Endometrial microvascular endothelial cells (primary cell): ENCODE data around the gene ZCCHC7. TPM values are rescaled to one million over a fixed set of nuclear protein-coding genes. Genes with fewer than 3 reads are reported as not detected.

Source experiments
- in situ Hi-C: cut with HindIII; loops from 2 replicates; pipeline ENCODE4 v1.10.0; 2017; ENCODE audit warnings: low sequenced_read_pairs, low pct_unique_long_range_greater_than_20kb; ENCODE audit errors: inconsistent ontology term
- total RNA-seq: library from RNA; depleted of rRNA; stranded (reverse); fragments of >200 nt; gene quantifications from one replicate; pipeline ENCODE4 v1.2.3, GENCODE V29; 2015; ENCODE audit errors: inconsistent ontology term

Gene ZCCHC7
- total RNA-seq, 1 donor from 2014 or later: 8.3 TPM

DNA sequence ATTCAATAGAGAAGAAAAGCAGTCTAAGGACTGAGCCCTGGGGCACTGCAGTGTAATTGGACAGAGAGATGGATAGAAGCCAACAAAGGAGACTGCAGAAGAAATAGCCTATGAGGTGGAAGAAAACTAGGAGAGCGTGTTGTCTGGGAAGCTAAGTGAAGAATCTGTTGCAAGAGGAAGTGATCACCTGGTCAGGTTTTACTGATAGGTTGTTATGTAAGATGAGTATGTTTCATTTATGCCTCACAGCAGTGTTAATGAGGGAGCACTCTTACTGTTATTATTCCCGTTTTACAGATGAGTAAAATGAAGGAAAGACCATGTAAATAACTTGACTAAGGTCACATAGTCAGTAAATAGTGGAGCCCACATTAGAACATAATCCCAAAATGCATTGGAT, 222.1 kb downstream of the ZCCHC7 start:
- in situ Hi-C loops: no loop called here

DNA sequence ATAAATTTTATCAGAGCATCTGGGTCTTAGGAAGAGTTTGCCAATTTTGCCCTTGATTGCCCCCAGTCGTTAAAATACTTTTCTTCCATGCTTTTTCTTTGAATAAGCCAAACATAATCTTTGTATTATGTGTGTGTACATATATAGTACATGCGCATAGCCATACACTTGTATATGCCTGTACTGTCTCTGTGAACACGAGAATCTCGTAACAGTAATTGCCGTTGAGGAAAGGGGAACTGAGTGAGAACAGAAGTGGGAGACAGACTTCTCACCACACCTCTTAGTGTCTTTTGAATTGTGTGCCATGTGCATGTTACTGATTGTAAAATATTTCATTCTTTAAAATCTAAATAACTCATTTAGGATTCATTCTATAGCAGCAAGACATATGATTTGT, 222.5 kb downstream of the ZCCHC7 start:
- in situ Hi-C loops: no loop called here

DNA sequence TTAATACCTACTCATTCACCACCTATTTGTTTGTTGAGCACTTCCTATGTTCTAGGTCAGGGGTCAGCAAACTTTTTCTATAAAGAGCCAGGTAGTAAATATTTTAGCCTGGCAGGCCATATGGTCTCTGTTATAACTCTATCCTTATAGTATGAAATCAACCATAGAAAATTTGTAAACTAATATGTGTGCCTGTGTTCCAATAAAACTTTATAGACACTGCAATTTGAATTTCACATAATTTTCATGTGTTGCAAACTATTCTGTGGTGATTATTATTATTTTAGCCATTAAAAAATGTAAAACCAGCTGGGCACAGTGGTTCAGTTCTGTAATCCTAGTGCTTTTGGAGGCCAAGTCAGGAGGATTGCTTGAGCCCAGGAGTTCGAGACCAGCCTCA, 223.3 kb downstream of the ZCCHC7 start:
- in situ Hi-C loops: no loop called here

DNA sequence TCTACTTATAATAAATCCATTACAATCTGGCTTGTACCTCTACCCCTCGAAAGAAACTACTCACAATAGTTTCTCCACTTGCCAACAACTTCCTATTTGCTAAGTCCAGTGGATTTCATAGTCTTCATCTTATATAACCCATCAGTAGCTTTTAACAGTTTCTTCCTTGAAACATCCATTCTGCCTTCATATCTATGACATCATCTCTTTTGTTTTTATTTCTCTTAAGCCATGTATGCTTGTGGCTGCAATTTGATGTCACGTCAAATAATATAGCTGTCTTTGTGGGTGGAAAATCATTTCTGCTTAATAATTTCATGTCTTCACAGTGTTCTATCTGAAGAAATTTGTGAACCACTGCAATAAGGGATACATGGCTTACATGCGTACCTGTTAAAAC, 224.7 kb downstream of the ZCCHC7 start:
- in situ Hi-C loops: no loop called here

DNA sequence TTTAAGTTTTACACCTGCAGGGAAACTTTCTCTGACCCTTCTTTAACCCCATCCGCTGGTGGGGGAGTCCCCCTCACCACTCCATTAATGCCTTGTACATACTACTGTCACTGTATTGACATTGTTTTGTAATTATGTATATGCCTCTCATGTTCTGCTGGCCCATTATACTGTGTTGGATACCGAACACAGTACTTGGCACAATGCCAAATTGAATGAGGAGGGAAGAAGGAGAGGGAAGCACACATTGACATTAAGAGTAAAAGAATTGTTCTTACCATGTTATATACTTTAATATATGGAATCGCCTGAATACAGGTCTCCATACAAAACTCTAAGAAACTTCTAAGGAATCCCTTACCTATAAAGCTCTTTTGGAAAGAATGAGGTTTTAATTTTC, 228.5 kb downstream of the ZCCHC7 start:
- in situ Hi-C loops: no loop called here

DNA sequence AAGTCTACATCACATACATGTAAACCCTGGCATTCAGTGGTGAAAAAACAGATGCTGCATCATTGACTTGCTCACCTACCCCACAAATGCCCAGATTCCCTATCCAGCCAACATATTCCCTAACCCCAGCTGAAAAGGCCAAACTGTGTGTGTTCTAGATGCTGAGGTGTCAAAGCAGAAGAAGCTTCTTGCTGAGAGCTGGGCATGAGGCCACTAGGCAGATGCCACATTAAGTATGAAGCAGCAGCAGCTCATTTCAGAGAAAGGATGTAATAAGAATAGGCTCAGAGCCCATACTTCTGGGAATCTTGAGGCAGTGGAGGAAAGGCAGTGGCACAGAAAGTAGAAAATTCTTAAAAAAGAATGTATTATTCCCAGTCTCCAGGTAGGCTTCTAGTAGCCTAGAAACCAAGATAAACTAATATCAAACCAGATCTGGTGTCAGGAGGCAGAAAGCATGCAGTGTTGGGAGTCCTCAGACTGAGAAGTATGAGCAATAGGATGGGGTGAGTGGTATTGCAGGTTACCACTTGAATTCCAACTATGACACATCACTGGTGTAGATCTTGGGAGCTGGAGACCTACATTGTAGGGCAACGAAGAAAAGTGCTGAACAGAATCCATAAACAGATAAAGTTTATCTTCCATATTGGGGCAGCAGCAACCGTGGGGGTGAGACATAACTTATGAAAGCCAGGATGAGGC, 230.3 kb downstream of the ZCCHC7 start:
- in situ Hi-C loops: no loop called here

DNA sequence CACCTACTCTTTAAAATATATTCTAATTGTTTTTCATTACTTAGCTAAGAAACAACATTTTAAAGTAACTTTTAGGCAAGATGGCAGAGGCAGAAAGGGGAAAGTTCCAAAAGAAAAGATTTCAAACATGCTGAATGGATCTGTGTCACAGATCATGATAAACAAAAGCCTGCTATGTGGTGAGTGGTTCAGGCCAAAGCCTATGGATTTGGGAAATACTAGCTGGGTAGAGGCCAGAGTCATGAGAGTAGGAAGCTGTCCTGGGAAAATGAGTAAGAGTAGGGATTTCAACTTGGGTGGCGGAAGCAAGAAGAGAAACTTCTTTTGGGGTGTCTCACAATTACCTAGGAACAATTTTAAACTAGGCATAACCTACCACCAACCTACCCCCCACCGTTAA, 233.4 kb downstream of the ZCCHC7 start:
- in situ Hi-C loops: no loop called here

DNA sequence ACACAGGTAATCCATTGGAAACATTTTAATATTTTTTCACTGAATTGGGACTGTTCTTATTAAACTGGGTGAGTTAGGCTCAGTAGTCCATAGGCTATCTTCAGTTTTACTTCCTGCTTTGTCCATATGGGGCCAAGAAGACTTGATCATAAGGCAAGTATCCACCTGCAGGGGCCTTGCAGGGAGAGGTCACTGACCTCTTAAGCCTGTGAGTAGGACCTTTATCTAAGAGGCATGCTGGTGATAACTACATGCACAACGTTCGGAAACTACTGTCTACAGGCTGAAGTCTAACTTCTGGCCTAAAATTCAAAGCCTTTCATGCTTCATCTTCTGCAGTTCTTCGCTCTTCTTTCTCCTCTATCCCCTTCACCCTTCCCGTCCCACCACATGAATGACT, 242.1 kb downstream of the ZCCHC7 start:
- in situ Hi-C loops: no loop called here

DNA sequence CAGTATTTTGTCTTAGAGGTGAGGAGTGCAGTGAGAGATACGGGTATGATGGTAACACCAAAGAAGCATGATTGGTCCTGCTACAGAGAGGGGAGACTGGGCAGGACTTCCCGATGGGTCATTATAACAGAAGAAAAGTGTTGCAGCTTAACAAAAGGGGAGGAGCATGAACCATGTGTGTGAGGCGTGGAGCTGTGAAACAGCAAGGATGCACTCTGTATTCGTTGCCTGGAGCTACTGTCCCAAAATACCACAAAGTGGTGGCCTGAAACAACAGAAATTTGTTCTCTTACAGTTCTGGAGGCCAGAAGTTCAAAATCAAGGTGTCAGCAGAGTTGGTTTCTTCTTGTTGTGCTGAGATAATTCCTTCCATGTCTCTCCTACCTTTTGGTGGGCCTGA, 242.8 kb downstream of the ZCCHC7 start:
- in situ Hi-C loops: no loop called here

DNA sequence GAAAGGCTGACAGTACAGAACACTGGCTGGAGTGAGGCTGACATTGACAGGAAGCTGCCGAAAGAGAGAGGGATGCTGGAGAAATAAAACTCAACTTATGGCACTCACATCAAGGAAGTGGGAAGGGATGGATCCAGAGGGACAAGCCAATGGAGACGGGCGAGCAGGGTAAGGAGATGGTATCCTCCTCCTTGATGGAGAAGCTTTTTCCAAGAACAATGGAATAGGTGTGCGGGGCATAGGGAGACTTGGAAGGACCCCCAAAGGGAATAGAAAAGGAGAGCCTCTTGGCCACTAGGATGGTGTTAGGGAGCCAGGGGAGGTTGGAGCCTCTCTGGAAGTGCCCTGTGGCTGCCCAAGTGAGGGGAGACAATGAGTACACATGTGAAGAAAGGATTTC, 243.8 kb downstream of the ZCCHC7 start:
- in situ Hi-C loops: no loop called here

DNA sequence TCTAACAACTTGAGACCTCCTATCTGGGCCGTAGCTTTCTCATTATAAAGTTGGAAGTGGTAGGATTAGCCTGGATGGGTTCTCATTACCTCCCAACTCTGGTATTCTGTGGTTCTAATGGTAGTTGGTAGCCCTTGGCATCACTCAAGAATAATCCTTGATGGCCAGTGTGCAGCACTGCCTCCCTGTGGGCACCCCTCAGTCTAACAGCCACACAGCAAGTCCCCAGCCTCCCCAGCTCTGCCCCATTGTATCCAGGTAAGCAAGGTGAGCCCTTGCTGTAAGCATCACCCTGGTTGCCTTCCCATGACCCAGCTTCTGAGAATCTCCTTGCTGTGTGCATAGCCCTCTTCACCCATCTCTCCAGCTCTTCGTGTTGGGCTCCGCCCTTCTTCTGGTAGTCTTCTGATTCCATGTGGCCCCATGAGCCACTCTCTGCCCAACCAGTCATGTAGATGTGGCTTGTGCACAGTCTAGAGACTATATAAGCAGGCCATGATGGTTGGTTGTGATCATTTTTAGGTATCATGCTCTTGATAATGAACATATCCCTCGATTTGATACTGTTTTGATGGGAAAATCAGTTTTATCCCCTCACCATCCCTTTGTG, 244.5 kb downstream of the ZCCHC7 start:
- in situ Hi-C loops: no loop called here

DNA sequence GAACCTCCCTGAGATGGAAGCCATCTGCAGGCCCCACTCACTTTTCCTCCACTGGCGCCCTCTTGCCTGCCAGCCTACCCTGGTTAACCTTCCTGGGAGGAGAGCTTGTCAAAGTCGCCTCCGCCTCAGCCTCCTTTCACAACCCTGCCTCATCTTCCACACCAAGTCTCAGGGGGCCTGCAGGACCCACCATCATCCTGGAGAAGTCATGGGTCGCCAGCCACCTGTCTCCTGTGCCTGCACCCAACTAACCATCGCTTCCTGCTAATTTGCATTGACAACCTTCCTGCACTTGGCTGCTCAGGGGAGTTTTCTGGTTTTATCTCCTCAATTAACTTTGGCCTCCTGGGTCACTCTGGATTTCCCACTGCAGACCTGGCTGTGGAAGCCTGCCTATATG, 249.3 kb downstream of the ZCCHC7 start:
- in situ Hi-C loops: no loop called here

DNA sequence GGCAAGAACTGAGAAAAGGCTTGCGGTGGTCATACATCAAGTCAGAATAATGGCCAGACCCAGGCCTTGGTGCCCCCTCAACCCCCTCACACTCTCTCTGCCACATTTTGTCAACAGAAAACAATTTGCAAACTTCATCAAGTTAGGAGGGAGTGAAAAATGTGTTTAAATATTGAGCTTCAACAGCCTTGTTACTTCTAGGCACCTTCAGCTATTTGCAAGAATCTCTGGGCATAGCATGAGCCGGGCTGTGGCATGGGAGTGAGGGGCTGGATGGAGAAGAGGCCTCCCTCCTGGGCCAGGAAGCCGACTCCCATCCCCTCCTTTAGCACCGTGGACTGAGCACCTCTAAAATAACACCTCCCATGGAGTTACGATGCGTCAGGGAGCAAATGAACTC, 249.9 kb downstream of the ZCCHC7 start:
- in situ Hi-C loops: no loop called here

DNA sequence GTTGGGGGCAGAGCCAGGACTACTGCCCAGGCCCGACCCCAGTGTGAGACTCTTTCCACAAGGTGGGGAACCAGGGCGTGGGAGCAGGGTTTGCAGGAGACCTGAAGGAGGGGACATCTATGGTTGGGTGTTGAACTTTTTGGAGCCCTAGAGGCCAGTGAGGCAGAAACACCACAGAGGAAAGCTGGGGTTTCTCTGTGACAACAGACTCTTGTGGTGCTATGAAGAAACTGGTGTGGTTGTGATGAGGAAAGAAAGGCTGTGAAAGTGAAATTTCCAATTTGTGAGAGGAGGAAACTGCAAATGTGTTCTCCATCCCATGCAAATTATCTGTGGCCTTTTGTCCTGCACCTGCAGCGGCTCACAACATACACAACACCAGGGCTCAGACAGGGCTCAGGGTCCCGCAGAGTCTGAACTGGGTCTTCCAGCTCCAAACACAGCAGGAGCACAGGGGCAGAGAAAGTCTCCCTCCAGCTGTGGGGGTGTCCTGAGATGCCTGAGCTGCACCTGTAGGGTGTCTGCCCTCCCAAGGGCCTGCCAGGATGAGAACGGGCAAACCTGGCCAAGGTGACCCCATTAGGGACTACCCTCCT, 250.7 kb downstream of the ZCCHC7 start:
- in situ Hi-C loops: no loop called here

DNA sequence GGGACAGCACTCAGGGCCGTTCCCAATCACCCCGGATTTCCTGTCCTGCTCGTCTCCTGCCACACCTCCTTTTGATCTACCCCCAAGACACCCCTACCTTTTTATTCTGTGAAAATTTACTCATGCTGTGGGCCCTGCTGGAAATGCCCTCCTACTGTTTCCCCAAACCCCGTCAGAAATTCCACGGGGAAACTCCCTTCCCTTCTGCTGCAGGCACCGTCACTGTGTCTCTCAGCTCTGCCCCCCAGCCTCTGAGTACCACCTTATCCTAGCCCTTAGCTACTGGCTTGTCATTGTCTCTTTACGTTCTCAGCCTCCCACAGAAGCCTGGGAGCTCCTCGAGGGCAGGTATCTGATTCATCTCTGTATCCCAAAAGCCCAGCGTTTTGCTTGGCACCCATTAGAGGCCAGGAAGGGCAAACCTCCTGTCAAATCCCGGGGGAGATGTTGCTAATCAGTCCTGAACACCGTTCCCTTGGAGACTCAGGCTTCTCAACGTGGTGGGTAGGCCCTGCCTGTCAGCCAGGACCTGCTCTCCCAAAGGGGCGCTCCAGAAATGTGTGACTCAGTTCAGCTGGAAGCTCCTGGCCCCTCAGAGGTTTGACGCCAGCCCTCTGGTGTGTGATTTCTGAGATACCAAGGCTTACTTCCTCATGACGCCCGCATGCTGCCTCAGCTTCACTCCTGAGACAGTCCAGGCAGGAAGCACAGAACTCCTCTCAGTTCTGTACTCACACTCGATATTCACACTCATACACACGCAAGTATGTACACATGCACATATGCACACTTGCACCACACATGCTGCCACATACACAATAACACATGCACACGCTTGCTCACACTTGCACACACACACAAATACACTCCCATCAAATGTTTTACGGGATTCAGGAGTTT, 251.4 kb downstream of the ZCCHC7 start:
- in situ Hi-C loops: no loop called here

DNA sequence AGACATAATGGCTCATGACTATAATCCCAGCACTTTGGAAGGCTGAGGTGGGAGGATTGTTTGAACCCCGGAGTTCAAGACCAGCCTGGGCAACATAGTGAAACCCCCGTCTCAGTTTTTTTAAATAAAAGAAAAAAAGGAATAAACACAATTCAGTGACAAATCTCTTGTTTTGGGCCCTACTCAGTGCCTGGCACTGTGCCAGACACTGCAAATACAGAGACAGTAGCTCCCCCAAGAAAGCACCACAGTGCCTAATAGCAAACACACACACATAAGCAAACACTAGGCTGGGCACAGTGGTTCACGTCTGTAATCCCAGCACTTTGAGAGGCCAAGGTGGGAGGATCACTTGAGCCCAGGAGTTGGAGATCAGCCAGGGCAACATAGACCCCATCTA, 252.5 kb downstream of the ZCCHC7 start:
- in situ Hi-C loops: no loop called here

DNA sequence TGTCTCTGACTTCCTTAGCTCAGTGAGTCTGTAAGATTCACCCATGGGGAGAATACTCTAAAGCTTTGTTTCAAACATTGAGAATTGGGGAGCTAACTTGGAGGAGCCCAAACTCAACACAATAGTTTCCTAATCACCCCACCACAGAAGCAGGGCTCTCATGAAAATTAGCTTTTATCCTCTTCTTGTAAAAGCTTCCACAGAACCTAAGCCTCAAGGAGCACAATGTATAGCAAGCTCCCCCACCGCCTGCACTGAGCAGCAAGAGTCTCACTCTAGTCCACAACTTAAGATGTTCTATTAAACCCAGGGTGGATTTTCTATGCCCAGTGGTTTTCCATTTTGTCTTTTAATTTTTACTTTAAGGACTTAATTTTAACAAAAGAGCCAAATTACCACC, 253.2 kb downstream of the ZCCHC7 start:
- in situ Hi-C loops: no loop called here

DNA sequence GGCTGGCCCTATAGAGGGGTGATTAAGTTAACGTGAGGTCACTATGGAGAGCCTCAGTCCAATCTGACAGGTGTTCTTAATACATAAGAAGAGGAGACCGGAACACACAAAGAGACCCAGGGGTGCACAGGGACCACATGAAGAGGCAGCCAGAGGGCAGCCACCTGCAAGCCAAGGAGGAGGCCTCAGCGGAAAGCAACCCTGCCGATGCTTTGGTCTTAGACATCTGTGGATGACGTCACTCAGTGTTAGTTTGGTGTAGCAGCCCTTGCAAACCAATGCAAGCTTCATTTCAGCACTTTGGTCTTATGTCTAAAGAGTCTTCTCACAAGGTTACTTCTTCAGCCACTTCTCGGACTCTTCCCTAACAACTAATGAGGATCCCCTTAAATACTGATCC, 254.5 kb downstream of the ZCCHC7 start:
- in situ Hi-C loops: no loop called here

DNA sequence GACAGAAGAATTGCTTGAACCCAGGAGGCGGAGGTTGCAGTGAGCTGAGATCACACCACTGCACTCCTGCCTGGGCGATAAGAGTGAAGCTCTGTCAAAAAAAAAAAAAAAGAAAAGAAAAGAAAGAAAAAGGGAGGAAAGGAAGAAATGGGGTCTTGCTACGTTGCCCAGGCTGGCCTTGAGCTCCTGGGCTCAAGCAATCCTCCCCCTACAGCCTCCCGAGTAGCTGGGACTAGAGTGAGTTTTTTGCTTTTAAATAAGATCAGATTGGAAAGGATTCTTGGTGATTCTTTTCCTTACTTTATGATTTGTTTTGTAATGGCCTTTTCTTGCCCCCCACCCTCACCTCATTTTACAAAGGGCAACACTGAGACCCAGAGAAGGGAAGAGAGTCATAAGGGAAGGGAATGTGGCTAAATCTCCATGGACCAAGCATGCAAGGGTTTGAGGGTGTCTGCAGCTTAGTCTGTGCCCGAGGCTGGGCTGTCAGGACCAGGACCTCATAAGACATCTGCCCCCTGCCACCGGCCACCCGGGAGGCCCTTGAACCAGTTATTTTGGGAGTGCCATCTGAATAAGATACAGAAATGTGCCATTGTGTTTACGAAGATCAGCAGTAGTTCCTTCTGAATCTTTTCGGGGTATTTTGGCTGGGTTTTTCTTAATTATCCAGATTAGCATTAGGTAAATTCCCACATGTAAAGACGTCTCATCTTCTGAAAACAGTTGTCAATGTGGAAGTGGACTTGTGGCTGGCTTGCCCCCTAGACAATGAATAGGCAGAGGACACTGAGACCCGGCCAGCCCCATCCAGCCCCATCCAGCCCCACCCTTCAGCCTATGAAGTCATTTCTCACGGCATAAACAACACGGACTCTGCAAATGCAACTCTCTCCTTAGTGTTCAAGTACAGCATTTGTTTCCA, 257.6 kb downstream of the ZCCHC7 start:
- in situ Hi-C loops: no loop called here
